GM19193 (cell line): ENCODE results near the gene SLC6A7.

Experiments
- POLR2A ChIP-seq: IDR thresholded peaks from 4 replicates; pipeline ENCODE4 v1.6.1; 2011; ENCODE audit not compliant: insufficient read depth, insufficient read length; ENCODE audit errors: extremely low read depth

Gene SLC6A7

DNA sequence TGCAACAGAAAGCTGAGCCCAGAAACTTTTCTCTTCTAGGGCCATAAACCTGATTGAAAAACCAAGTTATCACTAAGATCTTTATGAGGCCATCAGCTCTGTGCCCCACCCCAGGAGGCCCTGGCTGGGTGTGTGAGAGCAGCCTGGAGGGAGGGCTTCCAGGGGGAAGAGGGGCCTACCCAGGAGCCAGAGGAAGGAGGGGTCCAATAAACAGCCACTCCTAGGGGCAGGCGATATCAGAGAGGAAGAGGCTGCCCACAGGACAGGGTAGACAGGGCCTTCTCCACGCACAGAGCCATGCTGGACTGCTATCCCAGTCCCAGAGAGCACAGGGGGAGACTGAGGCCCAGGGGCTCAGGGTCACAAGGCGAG is 27.7 kb upstream of the SLC6A7 start:
- TF ChIP-seq POLR2A: no peak

DNA sequence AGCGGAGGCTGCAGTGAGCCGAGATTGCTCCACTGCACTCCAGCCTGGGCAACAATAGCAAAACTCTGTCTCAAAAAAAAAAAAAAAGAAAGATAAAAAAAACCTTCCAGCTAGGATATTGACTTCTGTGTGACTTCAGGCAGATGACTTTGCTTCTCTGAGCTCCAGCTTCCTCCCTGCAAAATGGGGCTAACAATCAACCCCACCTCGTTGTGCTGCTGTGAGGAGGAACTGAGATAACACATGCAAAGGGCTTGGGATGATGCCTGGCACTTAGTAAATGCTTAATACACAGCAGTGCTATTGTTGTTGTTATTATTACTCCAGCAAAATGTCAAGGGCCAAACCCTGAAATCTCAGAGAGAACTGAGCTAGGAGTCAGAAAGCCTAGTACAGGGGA is 26.8 kb upstream of the SLC6A7 start:
- TF ChIP-seq POLR2A: no peak

DNA sequence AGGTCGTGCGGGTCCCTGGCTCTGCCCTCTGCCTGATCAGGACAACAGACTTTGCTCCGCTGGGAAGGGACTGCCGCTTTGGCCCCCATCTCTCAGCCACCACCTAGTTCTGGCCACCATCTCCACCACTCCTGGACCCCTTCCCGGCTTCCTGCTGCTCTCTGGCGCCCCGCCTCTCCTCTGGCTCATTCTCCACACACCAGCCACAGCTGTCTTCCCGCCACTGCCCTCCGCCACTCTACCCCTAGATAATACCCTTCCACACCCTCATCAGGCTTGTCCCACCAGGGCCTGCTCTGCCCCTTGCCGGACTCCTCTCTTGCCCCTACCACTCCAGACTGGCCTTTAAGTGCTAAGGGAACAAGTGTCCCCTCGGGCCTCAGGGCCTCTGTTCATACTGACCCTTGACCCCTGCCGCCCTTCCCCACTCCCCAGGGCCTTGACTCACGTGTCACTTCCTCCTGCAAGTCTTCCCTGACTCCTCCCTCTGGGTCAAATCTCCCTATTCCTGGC is 26.3 kb upstream of the SLC6A7 start:
- no peak for TF ChIP-seq POLR2A

DNA sequence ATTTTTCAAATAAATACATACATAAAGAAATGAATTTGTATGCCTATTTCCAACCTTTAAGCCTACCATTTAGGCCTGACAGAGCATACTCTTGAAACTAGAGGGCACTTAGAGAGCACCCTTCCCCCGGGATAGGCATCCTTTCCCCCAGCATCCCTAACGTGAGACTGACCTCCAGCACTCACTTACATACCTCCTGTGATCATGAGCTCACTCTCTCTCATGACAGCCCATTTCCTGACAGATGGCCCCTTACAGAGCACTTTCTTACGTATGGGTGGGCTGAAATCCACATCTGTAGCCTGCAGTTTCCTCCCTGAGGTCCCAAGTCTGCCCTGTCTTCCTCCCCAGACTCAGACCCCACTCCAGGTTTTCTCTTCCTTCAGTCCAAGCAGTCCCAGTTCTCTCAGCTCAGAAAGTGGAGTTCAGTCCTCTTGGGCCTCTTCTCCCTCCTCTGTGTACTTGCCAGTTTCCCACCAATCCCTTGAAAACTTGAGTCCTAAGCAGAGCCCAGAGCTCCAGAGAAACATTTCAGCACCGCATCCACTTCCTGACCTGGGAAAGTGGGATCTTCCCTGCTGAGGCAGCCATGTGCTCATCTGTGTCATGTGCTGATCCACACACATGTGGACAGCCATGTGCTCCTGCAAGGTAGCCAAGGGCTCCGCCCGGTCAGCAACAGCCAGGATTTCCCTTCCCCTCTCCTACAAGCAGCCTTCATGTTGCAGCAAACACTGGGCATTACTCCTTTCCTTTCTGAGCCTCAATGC is 25.5 kb upstream of the SLC6A7 start:
- no peak for TF ChIP-seq POLR2A

DNA sequence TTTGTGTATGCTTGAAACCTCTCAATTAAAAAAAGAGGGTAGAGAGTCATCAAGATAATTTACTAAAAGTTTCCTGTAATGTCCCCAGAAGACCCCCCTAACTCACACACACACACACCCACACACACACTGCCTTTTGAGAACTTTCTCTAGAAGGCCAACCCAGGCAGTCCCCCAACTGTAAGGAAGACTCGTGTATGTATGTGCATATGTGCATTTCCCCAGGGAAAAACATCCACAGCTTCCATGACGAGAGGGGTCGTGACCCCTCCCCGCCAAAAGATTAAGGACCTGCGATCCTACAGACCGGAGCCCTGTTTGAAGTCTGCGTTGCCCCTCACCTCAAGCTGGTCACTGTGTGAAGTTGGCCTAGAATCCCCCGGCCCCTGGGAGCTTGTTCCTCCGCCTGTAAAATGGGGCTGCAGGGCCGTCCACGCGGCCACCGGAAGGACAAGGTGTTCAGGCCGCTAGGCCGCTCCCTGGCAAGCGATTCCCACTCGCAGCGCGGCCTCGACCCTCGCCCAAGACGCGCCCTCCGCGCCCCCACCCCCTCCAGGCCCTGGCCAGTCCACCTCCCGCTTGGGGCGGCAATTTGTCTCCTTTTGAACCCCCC is 23.7 kb upstream of the SLC6A7 start:
- TF ChIP-seq POLR2A: no peak

DNA sequence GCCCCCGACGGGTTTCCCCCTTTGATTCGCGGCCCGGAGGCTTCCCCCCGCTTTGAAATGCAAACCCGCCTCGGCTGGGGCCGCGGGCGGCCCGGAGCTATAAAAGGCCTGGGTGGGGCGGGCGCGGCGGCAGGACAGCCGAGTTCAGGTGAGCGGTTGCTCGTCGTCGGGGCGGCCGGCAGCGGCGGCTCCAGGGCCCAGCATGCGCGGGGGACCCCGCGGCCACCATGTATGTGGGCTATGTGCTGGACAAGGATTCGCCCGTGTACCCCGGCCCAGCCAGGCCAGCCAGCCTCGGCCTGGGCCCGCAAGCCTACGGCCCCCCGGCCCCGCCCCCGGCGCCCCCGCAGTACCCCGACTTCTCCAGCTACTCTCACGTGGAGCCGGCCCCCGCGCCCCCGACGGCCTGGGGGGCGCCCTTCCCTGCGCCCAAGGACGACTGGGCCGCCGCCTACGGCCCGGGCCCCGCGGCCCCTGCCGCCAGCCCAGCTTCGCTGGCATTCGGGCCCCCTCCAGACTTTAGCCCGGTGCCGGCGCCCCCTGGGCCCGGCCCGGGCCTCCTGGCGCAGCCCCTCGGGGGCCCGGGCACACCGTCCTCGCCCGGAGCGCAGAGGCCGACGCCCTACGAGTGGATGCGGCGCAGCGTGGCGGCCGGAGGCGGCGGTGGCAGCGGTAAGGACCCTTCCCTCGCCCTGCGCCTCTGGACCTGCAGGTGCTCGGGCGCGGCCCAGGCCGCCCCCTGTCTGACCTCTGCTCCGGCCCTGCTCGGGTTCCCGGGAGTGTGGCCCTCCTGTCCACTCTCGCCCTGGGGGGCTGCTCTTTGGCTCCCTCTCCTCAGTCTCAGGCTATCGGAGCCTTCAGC is 23.0 kb upstream of the SLC6A7 start, which contains the start of gene CDX1:
CDX1 (plus strand) TSS at position 129 of the 862 bp plus-strand sequence; CDS start at position 228, 99 bp downstream.
- no peak for TF ChIP-seq POLR2A

DNA sequence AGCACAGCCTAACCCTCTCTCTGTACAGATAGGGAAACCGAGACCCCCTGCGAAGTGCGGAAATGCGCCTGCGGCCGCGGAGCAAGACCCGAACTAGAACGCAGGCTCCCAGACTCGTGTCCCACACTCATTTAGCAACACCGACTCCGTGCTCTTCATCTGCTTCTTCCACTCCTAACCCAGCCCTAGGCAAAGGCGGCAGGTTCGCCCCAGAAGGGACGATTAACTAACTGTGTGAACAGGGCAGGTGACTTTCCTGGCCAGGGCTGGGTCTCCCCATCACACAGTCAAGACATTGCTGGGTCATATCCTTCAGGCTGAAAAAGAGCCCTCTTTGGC is 22.4 kb upstream of the SLC6A7 start:
- no peak for TF ChIP-seq POLR2A

DNA sequence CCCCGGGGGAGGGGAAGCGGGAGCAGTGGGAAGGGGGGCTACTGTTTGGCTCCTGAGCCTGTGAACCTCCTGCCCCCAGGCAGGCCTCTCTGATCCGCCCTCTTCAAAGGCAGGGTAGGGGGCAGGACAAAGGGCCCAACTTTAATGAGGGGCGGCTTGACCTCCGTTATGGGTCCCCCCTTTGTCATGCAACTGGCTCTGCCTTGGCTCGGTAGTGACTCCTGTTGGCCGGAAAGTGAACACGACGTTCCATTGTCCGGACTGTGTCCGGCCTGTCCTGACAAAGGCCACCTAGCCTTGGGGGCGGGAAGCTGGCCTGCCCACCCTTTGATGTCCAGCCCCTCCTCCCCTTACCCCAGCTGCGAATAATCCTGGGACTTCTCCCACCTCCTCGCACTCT is 22.0 kb upstream of the SLC6A7 start:
- no peak for TF ChIP-seq POLR2A

DNA sequence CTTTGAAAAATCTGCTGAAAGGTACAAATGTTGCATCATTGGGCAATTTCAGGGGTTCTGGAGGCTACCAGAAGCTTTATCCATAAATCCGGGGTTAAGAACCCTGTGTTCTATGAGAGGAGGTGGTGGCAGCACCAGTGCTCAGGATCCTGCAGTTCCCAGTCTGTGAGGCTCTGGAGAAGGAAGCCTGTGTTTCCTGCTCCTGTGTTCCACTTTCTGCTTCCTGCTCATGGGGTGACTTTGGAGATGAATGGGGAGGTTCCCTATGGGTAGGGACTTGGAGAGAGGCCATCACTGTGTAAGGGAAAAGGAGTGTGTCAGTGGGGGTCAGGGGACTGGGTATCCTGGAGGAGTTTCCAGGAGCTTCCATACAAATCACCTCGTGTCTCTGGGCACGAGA is 21.0 kb upstream of the SLC6A7 start:
- TF ChIP-seq POLR2A: no peak

DNA sequence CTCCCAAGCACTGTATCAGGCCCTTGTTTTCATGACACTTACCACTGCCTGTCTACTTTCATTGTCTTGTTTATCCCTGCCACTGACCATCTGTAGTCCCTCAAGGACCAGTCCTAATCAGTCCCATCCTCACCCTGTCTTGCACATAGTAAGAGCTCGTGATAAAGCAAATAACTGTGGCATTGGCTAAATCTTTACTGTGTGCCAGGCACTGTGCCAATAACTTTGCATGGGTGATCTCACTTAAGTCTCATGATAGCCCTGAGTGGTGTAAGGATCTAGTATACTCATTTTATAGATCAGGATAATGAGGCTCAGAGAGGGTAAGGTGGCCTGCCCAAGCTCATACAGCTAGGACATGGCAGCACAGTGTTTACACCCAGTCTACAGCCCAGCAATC is 17.7 kb upstream of the SLC6A7 start:
- TF ChIP-seq POLR2A: no peak

DNA sequence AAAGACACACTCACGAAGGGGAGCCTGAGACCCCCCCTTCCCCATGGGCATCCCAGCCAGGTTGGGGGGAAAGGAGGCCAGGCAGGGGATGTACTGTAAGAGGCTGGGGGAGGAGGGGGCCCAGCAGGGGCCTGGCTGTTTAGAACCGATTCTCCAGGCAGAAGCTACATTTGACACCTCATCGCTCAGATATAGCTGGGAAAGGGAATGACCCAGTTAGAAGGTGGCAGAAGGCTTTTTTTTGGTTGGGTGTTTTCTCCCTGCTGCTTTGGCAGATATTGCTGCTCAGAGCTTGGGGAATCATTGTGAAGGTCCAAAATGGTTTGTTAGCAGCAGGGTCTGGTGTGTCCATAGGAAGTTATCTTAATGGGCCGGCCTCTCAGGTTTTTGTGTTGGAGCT is 17.3 kb upstream of the SLC6A7 start:
- TF ChIP-seq POLR2A: no peak

DNA sequence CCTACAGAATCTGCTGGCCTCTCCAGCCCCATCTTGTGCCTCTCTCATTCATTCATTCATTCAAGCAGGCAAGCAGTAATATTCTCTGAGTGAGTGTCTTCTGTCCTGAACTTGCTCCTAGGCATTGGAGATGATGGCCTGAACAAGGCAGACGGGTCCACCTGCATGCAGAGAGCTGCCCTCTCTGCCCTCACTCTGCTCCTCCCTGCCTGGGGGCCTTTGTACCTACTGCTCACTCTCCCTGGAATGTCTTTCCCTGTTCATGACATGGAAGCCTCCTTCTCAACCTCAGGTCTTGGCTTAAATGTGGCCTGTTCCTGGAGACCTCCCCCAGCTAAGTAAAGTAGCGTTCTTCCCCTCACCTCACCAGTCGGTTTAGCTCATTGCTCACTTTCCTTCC is 16.7 kb upstream of the SLC6A7 start:
- no peak for TF ChIP-seq POLR2A

DNA sequence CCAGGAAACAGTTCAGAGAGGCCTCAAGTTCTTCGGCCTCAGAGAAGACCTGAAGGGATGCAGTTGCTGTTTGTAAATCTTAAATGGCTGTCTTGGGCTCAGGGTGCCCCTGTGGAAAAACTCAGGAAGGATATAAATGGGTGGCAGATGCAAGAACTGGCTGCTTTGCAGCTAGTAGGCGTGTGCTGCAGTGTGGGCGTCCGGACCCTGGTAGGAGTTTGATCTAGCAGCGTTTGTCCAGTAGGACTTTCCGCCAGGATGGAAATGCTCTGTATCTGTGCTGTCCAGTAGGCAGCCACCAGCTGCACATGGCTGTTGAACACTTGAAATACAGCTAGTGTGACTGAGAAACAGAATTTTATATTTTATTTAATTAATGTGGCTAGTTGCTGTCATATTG is 15.6 kb upstream of the SLC6A7 start:
- no peak for TF ChIP-seq POLR2A

DNA sequence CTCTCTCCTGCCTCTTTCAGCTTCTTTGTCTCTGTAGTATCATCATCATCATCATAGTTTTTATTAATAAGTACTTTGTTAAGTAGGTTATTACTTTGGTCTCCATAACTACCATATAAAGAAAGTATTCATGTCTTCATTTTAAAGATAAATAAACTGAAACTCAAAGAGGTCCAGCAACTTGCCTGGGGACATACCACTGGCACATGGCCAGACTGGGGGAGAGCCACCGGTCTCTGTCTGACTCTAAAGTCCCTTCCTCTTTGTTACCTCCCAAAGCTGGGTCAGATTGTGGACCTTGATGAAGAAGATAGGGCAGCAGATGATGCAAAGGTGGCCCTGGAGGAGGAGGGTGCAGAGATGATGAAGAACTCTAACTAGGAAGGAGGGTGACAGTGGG is 14.8 kb upstream of the SLC6A7 start:
- TF ChIP-seq POLR2A: no peak

DNA sequence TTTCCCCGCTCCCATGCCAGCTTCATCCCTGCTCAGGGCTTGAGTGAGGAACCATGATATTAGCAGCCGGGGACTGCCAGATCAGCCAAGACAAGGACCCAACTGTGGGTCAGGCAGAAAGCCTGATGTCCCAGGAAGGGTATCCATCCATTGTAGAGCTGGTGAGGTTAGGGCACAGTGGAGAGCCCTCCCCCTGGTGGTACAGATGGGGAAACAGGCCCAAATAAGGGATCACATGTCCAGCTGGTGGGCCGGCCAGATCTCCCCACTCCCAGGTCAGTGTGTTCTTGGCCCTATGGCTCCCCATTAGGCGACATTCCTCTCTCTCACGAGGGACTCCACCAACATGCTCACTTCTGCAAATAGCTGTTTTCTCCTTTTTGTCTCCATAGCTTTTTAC is 14.3 kb upstream of the SLC6A7 start:
- TF ChIP-seq POLR2A: no peak
